LHCN-M2 (cell line): ENCODE results near the gene VPREB3. TPM values are rescaled to one million over a fixed set of nuclear protein-coding genes. Genes with fewer than 3 reads are reported as not detected.

ENCODE experiments used
- total RNA-seq: library from RNA; depleted of rRNA; stranded (reverse); fragments of >200 nt; gene quantifications from 2 replicates; pipeline ENCODE4 v1.2.3, GENCODE V29; 2014; rRNA removed

VPREB3 gene
- total RNA-seq, 1 experiment from 2014 or later = not detected

Other genes with a start within 250 kb of the VPREB3 start
- gene IGLL1, start 174.1 kb downstream of the VPREB3 start, total RNA-seq = not detected in 2 replicates
- gene DRICH1, start 122.1 kb downstream of the VPREB3 start, total RNA-seq = not detected in 2 replicates
- gene RGL4, start 63.4 kb downstream of the VPREB3 start, total RNA-seq = not detected in 2 replicates
- 2.2 TPM in 2 replicates for gene ZNF70, start 3.3 kb downstream of the VPREB3 start, total RNA-seq
- gene C22orf15, start 8.6 kb upstream of the VPREB3 start, total RNA-seq = 0.06 TPM in 1 of 2 replicates, not detected in the other
- 0.19 and 0.46 TPM in 2 replicates for gene CHCHD10, start 13.5 kb upstream of the VPREB3 start, total RNA-seq
- 5.5 and 7.1 TPM in 2 replicates for gene MMP11, start 18.4 kb upstream of the VPREB3 start, total RNA-seq
- gene SMARCB1, start 32.5 kb upstream of the VPREB3 start, total RNA-seq = 77.1 and 90.0 TPM in 2 replicates
- gene DERL3, start 84.6 kb upstream of the VPREB3 start, total RNA-seq = 0.23 TPM in 1 of 2 replicates, not detected in the other
- 6.5 and 8.6 TPM in 2 replicates for gene SLC2A11, start 103.5 kb upstream of the VPREB3 start, total RNA-seq
- gene MIF, start 140.0 kb upstream of the VPREB3 start, total RNA-seq = 512 and 577 TPM in 2 replicates
- gene GSTT2B, start 206.8 kb upstream of the VPREB3 start, total RNA-seq = 1.5 and 3.0 TPM in 2 replicates
- 0.11 TPM in 1 of 2 replicates, not detected in the other for gene DDTL, start 212.5 kb upstream of the VPREB3 start, total RNA-seq
- gene DDT, start 220.0 kb upstream of the VPREB3 start, total RNA-seq = 98.8 and 134 TPM in 2 replicates
- 0.11 TPM in 1 of 2 replicates, not detected in the other for gene GSTT2, start 225.7 kb upstream of the VPREB3 start, total RNA-seq